ENCODE results near the gene MED25.
A peak's percentile ranks its signal among the peaks of the same experiment; 100 is the strongest.

The MED25 gene

DNA sequence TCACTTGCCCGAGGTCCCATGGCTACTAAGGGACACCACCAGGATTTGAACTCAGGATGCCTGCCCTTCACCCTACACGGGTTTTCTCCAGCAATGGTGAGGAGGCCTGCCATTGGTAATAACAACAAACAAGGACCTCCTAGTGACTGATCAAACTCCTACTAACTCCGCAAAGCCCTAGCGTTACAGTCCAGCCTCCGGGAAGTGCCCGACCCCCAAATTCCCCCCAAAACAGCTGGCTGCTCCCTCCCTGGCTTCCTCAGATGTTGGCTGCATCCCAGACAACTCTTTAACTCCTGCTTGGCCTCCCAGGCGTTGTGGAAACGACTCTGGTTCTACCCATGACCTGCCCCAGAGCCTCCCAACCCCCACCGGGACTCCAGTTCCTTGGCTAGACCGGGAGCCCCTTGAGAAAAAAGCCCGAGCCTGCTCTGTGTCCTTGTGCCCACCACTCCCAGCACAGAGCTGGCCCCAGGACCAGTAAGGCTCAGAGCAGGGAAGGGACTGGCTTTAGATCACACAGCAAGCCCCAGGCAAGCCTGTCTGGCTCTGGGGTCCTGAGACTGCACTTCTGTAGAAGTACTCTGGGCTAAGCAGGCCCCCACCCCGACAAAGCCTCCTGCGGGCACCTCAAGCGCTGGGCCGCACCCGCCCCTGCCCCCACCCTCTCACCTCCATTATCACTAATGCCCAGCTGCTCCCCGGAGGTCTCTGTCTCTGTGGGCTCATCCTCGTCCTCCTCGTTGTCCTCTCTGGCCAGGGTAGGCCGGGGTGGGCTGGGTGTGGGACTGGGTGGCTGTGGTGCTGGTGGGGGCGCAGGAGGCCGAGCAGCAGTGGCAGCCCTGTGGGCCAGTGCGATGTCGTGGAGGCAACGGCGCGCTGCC, 54.4 kb downstream of the MED25 start:
- Histone ChIP-seq H3K36me3 (ENCODE audit: insufficient read depth) (no peaks in the 10 kb centered on the region), H3K27me3 (ENCODE audit: insufficient read depth, low read depth) (no peaks in the 10 kb centered on the region), H3K4me1 (ENCODE audit: low read depth, poor library complexity, severe bottlenecking) (peaks cover 34% of the 10 kb centered on the region), H3K4me2 (no peak overlapping the region), H3K9ac (no peak overlapping the region), H3K27ac (no peak overlapping the region), H2AFZ (ENCODE audit: low read depth) (no peak overlapping the region), H3K79me2 (ENCODE audit: insufficient read depth, low read depth) (peaks cover 23% of the 10 kb centered on the region), H3K4me3 (IDR thresholded peaks at IDR 0.05; ENCODE audit: insufficient read depth, low read depth, low read length) (no peak overlapping the region), H4K20me1 (ENCODE audit: insufficient read depth) (no peaks in the 10 kb centered on the region)
- TF ChIP-seq, protein P1, sequence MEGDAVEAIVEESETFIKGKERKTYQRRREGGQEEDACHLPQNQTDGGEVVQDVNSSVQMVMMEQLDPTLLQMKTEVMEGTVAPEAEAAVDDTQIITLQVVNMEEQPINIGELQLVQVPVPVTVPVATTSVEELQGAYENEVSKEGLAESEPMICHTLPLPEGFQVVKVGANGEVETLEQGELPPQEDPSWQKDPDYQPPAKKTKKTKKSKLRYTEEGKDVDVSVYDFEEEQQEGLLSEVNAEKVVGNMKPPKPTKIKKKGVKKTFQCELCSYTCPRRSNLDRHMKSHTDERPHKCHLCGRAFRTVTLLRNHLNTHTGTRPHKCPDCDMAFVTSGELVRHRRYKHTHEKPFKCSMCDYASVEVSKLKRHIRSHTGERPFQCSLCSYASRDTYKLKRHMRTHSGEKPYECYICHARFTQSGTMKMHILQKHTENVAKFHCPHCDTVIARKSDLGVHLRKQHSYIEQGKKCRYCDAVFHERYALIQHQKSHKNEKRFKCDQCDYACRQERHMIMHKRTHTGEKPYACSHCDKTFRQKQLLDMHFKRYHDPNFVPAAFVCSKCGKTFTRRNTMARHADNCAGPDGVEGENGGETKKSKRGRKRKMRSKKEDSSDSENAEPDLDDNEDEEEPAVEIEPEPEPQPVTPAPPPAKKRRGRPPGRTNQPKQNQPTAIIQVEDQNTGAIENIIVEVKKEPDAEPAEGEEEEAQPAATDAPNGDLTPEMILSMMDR (conservative IDR thresholded peaks at IDR 0.05; ENCODE audit: low read depth, low read length) = no peak

DNA sequence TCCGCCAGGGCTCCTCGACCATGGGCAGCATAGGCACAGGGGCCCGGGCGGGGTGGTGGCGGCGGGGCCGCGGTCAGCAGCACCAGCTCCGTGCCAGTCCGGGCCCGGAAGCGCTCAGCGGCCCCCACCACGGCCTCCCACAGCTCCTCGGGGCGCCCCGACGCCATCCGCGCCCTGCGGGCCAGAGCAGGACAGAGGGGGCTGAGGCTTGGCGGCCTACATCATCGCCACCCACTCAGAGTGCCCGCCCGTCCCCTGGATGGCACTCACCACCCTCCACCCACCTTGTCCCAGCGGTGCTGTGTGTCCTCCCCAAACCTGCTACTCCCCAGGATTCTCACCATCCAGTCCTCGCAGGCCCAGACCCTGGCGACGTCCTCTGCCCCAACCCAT, 55.0 kb downstream of the MED25 start:
- Histone ChIP-seq H3K79me2 (ENCODE audit: insufficient read depth, low read depth) (peaks cover 23% of the 10 kb centered on the region), H3K9ac (no peak overlapping the region), H3K4me3 (IDR thresholded peaks at IDR 0.05; ENCODE audit: insufficient read depth, low read depth, low read length) (no peak overlapping the region), H3K4me1 (ENCODE audit: low read depth, poor library complexity, severe bottlenecking) (peaks cover 28% of the 10 kb centered on the region), H4K20me1 (ENCODE audit: insufficient read depth) (no peaks in the 10 kb centered on the region), H3K27ac (no peak overlapping the region), H3K36me3 (ENCODE audit: insufficient read depth) (no peaks in the 10 kb centered on the region), H2AFZ (ENCODE audit: low read depth) (no peak overlapping the region), H3K27me3 (ENCODE audit: insufficient read depth, low read depth) (no peaks in the 10 kb centered on the region), H3K4me2 (no peak overlapping the region)
- TF ChIP-seq, protein P1 (conservative IDR thresholded peaks at IDR 0.05; ENCODE audit: low read depth, low read length) = no peak

DNA sequence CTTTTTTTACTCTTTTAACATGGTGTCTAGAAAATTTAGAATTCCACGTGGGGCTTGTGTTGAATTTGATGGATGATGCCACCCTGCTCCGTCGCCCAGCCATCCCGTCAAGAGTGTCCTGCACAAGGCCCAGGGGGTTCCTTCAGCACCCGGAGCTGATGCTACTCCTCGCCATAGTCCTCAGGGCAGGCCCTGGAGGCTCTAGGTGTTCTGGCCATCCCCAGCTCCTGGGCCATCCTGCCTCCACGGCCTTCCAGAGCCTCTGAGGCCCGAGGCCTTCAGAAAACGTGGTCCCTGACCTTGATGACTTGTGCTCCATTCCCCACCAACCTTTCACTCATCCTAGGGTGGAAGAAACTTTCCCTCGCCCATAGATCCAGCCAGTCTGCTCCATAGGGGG, 55.7 kb downstream of the MED25 start:
- Histone ChIP-seq H4K20me1 (ENCODE audit: insufficient read depth) (no peaks in the 10 kb centered on the region), H3K4me3 (IDR thresholded peaks at IDR 0.05; ENCODE audit: insufficient read depth, low read depth, low read length) (no peak overlapping the region), H3K79me2 (ENCODE audit: insufficient read depth, low read depth) (peaks cover 23% of the 10 kb centered on the region), H2AFZ (ENCODE audit: low read depth) (no peak overlapping the region), H3K36me3 (ENCODE audit: insufficient read depth) (no peaks in the 10 kb centered on the region), H3K4me1 (ENCODE audit: low read depth, poor library complexity, severe bottlenecking) (peaks cover 27% of the 10 kb centered on the region), H3K27ac (no peak overlapping the region), H3K9ac (no peak overlapping the region), H3K4me2 (no peak overlapping the region), H3K27me3 (ENCODE audit: insufficient read depth, low read depth) (no peaks in the 10 kb centered on the region)
- TF ChIP-seq, protein P1 (conservative IDR thresholded peaks at IDR 0.05; ENCODE audit: low read depth, low read length) = no peak

DNA sequence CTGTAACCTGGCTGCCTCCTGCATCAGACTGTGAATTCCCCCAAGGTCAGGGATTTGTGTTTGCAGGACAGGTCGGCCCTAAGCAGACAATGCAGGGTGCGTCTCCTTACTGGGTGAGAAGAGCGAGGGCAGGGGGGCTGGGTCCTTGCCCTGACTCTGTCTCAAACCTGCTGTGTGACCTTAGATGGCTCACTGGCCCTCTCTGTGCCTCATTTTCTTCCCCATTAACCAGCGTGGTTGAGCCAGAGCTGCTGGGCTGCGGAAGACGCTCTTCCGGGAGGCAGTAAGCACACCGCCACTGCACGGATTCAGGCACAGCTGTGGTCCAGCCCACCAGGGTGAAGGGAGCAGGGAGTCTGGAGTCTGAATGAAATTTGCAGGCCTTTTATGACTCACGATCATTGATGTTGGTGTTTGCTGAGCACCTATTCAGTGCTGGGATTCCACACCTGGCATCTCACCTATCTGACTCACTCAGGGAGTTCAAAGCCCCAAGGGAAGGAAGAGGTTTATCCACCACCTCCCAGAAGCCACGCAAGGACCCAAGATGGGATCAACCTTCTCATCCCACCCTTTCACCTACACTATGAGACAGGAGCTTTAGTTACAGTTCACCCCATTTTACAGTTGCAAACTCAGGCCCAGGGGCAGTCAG, 56.5 kb downstream of the MED25 start:
- Histone ChIP-seq H2AFZ (ENCODE audit: low read depth) (no peak overlapping the region), H3K4me3 (IDR thresholded peaks at IDR 0.05; ENCODE audit: insufficient read depth, low read depth, low read length) (no peak overlapping the region), H3K79me2 (ENCODE audit: insufficient read depth, low read depth) (peaks cover 23% of the 10 kb centered on the region), H3K4me1 (ENCODE audit: low read depth, poor library complexity, severe bottlenecking) (peaks cover 30% of the 10 kb centered on the region), H3K4me2 (peak overlapping the region; percentile 81; the same call in 1 of the 2 replicates), H3K9ac (no peak overlapping the region), H3K27me3 (ENCODE audit: insufficient read depth, low read depth) (no peaks in the 10 kb centered on the region), H4K20me1 (ENCODE audit: insufficient read depth) (no peaks in the 10 kb centered on the region), H3K27ac (no peak overlapping the region; the same call in 1 of the 2 replicates), H3K36me3 (ENCODE audit: insufficient read depth) (no peaks in the 10 kb centered on the region)
- TF ChIP-seq, protein P1 (conservative IDR thresholded peaks at IDR 0.05; ENCODE audit: low read depth, low read length) = no peak
